T-helper 1 cell treated with Interleukin-12 subunit alpha and Interleukin-12 subunit beta and Interleukin-4 antibody, amounts not matched to agents 30 μg/mL and 1 μg/mL, for 36 hours (primary cell): Measurements from ENCODE around the gene MAP2K7.
"Not testable (repeated sequence)": the region's sequence is repeated elsewhere in the genome, so short reads cannot be mapped to it uniquely, and the experiment has no call there.

Experiments used
- H3K27ac Mint-ChIP-seq: one replicate; pipeline ENCODE4 v1.8.0; 2021; ENCODE audit warnings: mild to moderate bottlenecking, mixed read lengths
- H3K27me3 Mint-ChIP-seq: one replicate; pipeline ENCODE4 v1.8.0; 2021; ENCODE audit warnings: low read depth, mixed read lengths
- H3K36me3 Mint-ChIP-seq: one replicate; pipeline ENCODE4 v1.8.0; 2021; ENCODE audit warnings: low read depth, mixed read lengths
- H3K4me1 Mint-ChIP-seq: one replicate; pipeline ENCODE4 v1.8.0; 2021; ENCODE audit warnings: low read depth, mixed read lengths
- H3K4me3 Mint-ChIP-seq: one replicate; pipeline ENCODE4 v1.8.0; 2021; ENCODE audit warnings: mild to moderate bottlenecking, moderate library complexity, mixed read lengths
- H3K9me3 Mint-ChIP-seq: one replicate; pipeline ENCODE4 v1.8.0; 2021; ENCODE audit warnings: mixed read lengths

Gene MAP2K7

GRCh38 chr19:7913652-7914051 lies 10.0 kb downstream of the MAP2K7 start:
- H3K27ac Mint-ChIP-seq = no peak overlapping the region
- H3K9me3 Mint-ChIP-seq = no peaks in the 10 kb centered on the region
- peaks cover 12% of the 10 kb centered on the region for H3K36me3 Mint-ChIP-seq
- peaks cover 8% of the 10 kb centered on the region for H3K4me1 Mint-ChIP-seq
- no peak overlapping the region for H3K4me3 Mint-ChIP-seq
- H3K27me3 Mint-ChIP-seq = peaks cover 22% of the 10 kb centered on the region

- peaks cover 22% of the 10 kb centered on the region for H3K27me3 Mint-ChIP-seq
- H3K4me3 Mint-ChIP-seq = no peak overlapping the region
- peaks cover 12% of the 10 kb centered on the region for H3K36me3 Mint-ChIP-seq
- no peaks in the 10 kb centered on the region for H3K9me3 Mint-ChIP-seq
- H3K27ac Mint-ChIP-seq = no peak overlapping the region
- peaks cover 8% of the 10 kb centered on the region for H3K4me1 Mint-ChIP-seq
Observed at GRCh38 chr19:7914099-7914498, 10.4 kb downstream of the MAP2K7 start.

- Mint-ChIP-seq H3K4me3 (peak within 1 kb of the TSS; percentile 57), H3K36me3 (peaks cover 12% of the 10 kb centered on the region), H3K27ac (no peak within 1 kb of the TSS), H3K4me1 (peaks cover 11% of the 10 kb centered on the region), H3K9me3 (no peaks in the 10 kb centered on the region), H3K27me3 (peaks cover 24% of the 10 kb centered on the region)
Observed at GRCh38 chr19:7914598-7915045, 10.9 kb downstream of the MAP2K7 start, which contains the start of gene TGFBR3L. Gene TGFBR3L (plus strand): TSS chr19:7914830.

- H3K9me3 Mint-ChIP-seq = no peaks in the 10 kb centered on the region
- H3K27ac Mint-ChIP-seq = no peak overlapping the region
- peaks cover 12% of the 10 kb centered on the region for H3K36me3 Mint-ChIP-seq
- H3K4me1 Mint-ChIP-seq = peaks cover 16% of the 10 kb centered on the region
- H3K27me3 Mint-ChIP-seq = peaks cover 29% of the 10 kb centered on the region
- peak overlapping the region; percentile 57 for H3K4me3 Mint-ChIP-seq
Observed at GRCh38 chr19:7915250-7916102, 11.8 kb downstream of the MAP2K7 start.

- Mint-ChIP-seq H3K27me3 (peaks cover 29% of the 10 kb centered on the region), H3K36me3 (peaks cover 11% of the 10 kb centered on the region), H3K4me3 (peak overlapping the region; percentile 81), H3K27ac (no peak overlapping the region), H3K9me3 (no peaks in the 10 kb centered on the region), H3K4me1 (peaks cover 21% of the 10 kb centered on the region)
Observed at GRCh38 chr19:7916103-7916954, 12.7 kb downstream of the MAP2K7 start.

- Mint-ChIP-seq H3K36me3 (peaks cover 11% of the 10 kb centered on the region), H3K27ac (peak overlapping the region; percentile 68), H3K4me3 (peak overlapping the region; percentile 81), H3K27me3 (peaks cover 29% of the 10 kb centered on the region), H3K4me1 (peaks cover 27% of the 10 kb centered on the region), H3K9me3 (no peaks in the 10 kb centered on the region)
Observed at GRCh38 chr19:7916955-7917266, 13.2 kb downstream of the MAP2K7 start.

- peaks cover 29% of the 10 kb centered on the region for H3K27me3 Mint-ChIP-seq
- no peaks in the 10 kb centered on the region for H3K9me3 Mint-ChIP-seq
- H3K4me1 Mint-ChIP-seq = peaks cover 28% of the 10 kb centered on the region
- H3K36me3 Mint-ChIP-seq = peaks cover 8% of the 10 kb centered on the region
- peak overlapping the region; percentile 81 for H3K4me3 Mint-ChIP-seq
- H3K27ac Mint-ChIP-seq = peak overlapping the region; percentile 65
Observed at GRCh38 chr19:7917267-7918061, 13.8 kb downstream of the MAP2K7 start.

- peak overlapping the region; percentile 61 for H3K4me3 Mint-ChIP-seq
- not testable (repeated sequence) for H3K36me3 Mint-ChIP-seq, H3K9me3 Mint-ChIP-seq
- peak overlapping the region; percentile 65 for H3K27ac Mint-ChIP-seq
- H3K4me1 Mint-ChIP-seq = peaks cover 28% of the 10 kb centered on the region
- peaks cover 29% of the 10 kb centered on the region for H3K27me3 Mint-ChIP-seq
Observed at GRCh38 chr19:7918062-7918614, 14.5 kb downstream of the MAP2K7 start.

GRCh38 chr19:7918615-7919421 lies 15.1 kb downstream of the MAP2K7 start:
- peaks cover 28% of the 10 kb centered on the region for H3K4me1 Mint-ChIP-seq
- peaks cover 6% of the 10 kb centered on the region for H3K36me3 Mint-ChIP-seq
- H3K27ac Mint-ChIP-seq = no peak overlapping the region

GRCh38 chr19:7919610-7920518 lies 16.2 kb downstream of the MAP2K7 start, which contains the start of gene SNAPC2:
Gene SNAPC2 (plus strand): TSS chr19:7920338. CDS start chr19:7920367, 29 bp downstream.
- Mint-ChIP-seq H3K27ac (peak within 1 kb of the TSS; percentile 99), H3K36me3 (peaks cover 6% of the 10 kb centered on the region), H3K27me3 (peaks cover 29% of the 10 kb centered on the region), H3K4me1 (peaks cover 28% of the 10 kb centered on the region), H3K9me3 (no peaks in the 10 kb centered on the region), H3K4me3 (peak within 1 kb of the TSS; percentile 99)

More at GRCh38 chr19:7918615-7919421, 15.1 kb downstream of the MAP2K7 start:
- Mint-ChIP-seq H3K4me3 (peak overlapping the region; percentile 99), H3K27me3 (peaks cover 29% of the 10 kb centered on the region), H3K9me3 (no peaks in the 10 kb centered on the region)

- Mint-ChIP-seq H3K4me1 (peaks cover 26% of the 10 kb centered on the region), H3K4me3 (peak overlapping the region; percentile 99), H3K36me3 (peaks cover 6% of the 10 kb centered on the region), H3K9me3 (no peaks in the 10 kb centered on the region), H3K27ac (peak overlapping the region; percentile 99), H3K27me3 (peaks cover 24% of the 10 kb centered on the region)
Observed at GRCh38 chr19:7920519-7921301, 17.0 kb downstream of the MAP2K7 start.
